OCI-LY1 (cell line): Measurements from ENCODE around the gene MYO1D.

ENCODE experiments used
- CTCF ChIP-seq: fragments of 200-600 bp; sonication (generic), shearing (Covaris generic); IDR thresholded peaks from 2 replicates; pipeline ENCODE4 v1.5.1; 2017; ENCODE audit warnings: mild to moderate bottlenecking, antibody characterized with exemption, low read length, moderate library complexity, mixed read lengths
- EZH2 ChIP-seq: fragments of 200-600 bp; sonication (generic), shearing (Covaris generic); IDR thresholded peaks from 2 replicates; pipeline ENCODE4 v1.8.0; 2017; ENCODE audit warnings: borderline replicate concordance, mixed run types, mild to moderate bottlenecking, antibody characterized with exemption, low read length, moderate library complexity, mixed read lengths

GRCh38 chr17:32859857-32860525 is 16.9 kb downstream of the MYO1D start:
- TF ChIP-seq EZH2 (no peak), CTCF (no peak)
